Stimulated activated memory B cell treated with anti-CD40 and anti-IgM and Interleukin-4, amounts not matched to agents 10 μg/mL and 1 μg/mL and 100 μg/mL, for 72 hours (primary cell): ENCODE results near the gene ADAM29.
"Not testable (repeated sequence)": the region's sequence is repeated elsewhere in the genome, so short reads cannot be mapped to it uniquely, and the experiment has no call there.

Experiments used
- ATAC-seq: fragments of 150-1000 bp; cut with Tn5 transposase; 2 replicates; pipeline ENCODE4 v1.10.0; 2021
- H3K27ac Mint-ChIP-seq: one replicate; pipeline ENCODE4 v1.8.0; 2022; ENCODE audit warnings: mild to moderate bottlenecking, mixed read lengths
- H3K27me3 Mint-ChIP-seq: one replicate; pipeline ENCODE4 v1.8.0; 2022; ENCODE audit warnings: mixed read lengths
- H3K36me3 Mint-ChIP-seq: one replicate; pipeline ENCODE4 v1.8.0; 2022; ENCODE audit warnings: mixed read lengths
- H3K4me1 Mint-ChIP-seq: one replicate; pipeline ENCODE4 v1.8.0; 2022; ENCODE audit warnings: mixed read lengths
- H3K4me3 Mint-ChIP-seq: one replicate; pipeline ENCODE4 v1.8.0; 2022; ENCODE audit warnings: mild to moderate bottlenecking, moderate library complexity, mixed read lengths
- H3K9me3 Mint-ChIP-seq: one replicate; pipeline ENCODE4 v1.8.0; 2022; ENCODE audit warnings: mixed read lengths

ADAM29 gene

DNA sequence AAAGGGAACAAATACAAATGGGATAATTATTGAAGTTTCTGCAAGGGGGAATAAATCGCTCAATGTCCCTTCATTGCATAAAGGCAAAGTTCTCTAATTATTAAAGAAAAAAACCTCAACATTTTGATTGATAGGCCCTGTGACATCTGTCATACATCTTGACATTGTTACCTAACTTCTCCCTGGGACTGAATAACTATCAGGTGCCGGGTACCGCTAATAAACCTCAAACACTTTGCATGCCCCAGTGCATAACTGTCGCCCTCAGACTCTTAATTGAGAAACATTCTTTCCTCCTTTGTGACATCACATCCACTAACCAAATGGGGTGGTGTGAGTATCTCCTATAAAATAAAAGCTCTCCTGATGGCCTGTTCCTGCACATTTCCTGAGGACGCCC is at the start of gene ADAM29:
ADAM29 (plus strand) TSS at position 301 of the 400 bp plus-strand sequence. CDS start 57,168 bp downstream, outside the sequence.
- no peak within 1 kb of the TSS for H3K4me3 Mint-ChIP-seq
- H3K4me1 Mint-ChIP-seq: peaks cover 7% of the 10 kb centered on the region
- H3K9me3 Mint-ChIP-seq: peaks cover 6% of the 10 kb centered on the region
- H3K27me3 Mint-ChIP-seq: no peaks in the 10 kb centered on the region
- peaks cover 5% of the 10 kb centered on the region for H3K36me3 Mint-ChIP-seq
- H3K27ac Mint-ChIP-seq: no peak within 1 kb of the TSS
- no peak for ATAC-seq

GRCh38 chr4:174869339-174869738 is 48.8 kb upstream of the ADAM29 start:
- peaks cover 5% of the 10 kb centered on the region for H3K4me1 Mint-ChIP-seq
- no peak for ATAC-seq
- H3K27ac Mint-ChIP-seq: no peak overlapping the region
- peaks cover 7% of the 10 kb centered on the region for H3K9me3 Mint-ChIP-seq
- no peak overlapping the region for H3K4me3 Mint-ChIP-seq
- H3K27me3 Mint-ChIP-seq: no peaks in the 10 kb centered on the region
- H3K36me3 Mint-ChIP-seq: peaks cover 6% of the 10 kb centered on the region

GRCh38 chr4:174870311-174870710 is 47.8 kb upstream of the ADAM29 start:
- Mint-ChIP-seq H3K27ac (no peak overlapping the region), H3K27me3 (no peaks in the 10 kb centered on the region), H3K9me3 (peaks cover 3% of the 10 kb centered on the region), H3K4me3 (no peak overlapping the region), H3K36me3 (peaks cover 6% of the 10 kb centered on the region), H3K4me1 (peaks cover 12% of the 10 kb centered on the region)
- ATAC-seq: no peak

- Mint-ChIP-seq H3K4me1 (peaks cover 12% of the 10 kb centered on the region), H3K36me3 (peaks cover 6% of the 10 kb centered on the region), H3K27ac (no peak overlapping the region)
These were observed 46.8 kb upstream of the ADAM29 start for GRCh38 chr4:174871407-174871806.

GRCh38 chr4:174873146-174873545 is 45.0 kb upstream of the ADAM29 start:
- H3K4me3 Mint-ChIP-seq, H3K27me3 Mint-ChIP-seq, ATAC-seq, H3K36me3 Mint-ChIP-seq, H3K27ac Mint-ChIP-seq, H3K9me3 Mint-ChIP-seq: not testable (repeated sequence)
- H3K4me1 Mint-ChIP-seq: peaks cover 12% of the 10 kb centered on the region

More at GRCh38 chr4:174871407-174871806, 46.8 kb upstream of the ADAM29 start:
- peaks cover 3% of the 10 kb centered on the region for H3K9me3 Mint-ChIP-seq
- H3K4me3 Mint-ChIP-seq: no peak overlapping the region
- ATAC-seq: no peak
- no peaks in the 10 kb centered on the region for H3K27me3 Mint-ChIP-seq

DNA sequence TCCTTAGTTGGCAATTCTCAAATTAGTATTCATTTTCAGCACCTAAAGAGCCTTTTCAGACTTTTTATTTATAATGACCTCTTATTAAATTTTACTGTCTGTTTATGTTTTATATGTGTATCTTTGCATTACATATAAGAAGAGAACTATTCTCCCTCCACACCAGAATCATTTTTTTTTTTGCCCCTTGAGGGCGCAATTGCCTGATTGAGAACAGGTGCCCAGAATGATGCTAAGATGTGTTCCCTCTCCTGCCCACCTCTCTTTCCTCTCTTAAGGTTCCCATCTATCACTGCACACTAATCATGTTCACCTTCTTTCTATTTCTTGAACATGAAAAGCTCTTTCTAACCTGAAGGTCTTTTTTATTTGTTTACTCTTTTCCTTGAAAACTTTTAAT is 44.2 kb upstream of the ADAM29 start:
- no peaks in the 10 kb centered on the region for H3K27me3 Mint-ChIP-seq
- ATAC-seq: no peak
- H3K4me1 Mint-ChIP-seq: peaks cover 12% of the 10 kb centered on the region
- no peaks in the 10 kb centered on the region for H3K36me3 Mint-ChIP-seq
- H3K4me3 Mint-ChIP-seq: no peak overlapping the region
- peak overlapping the region; percentile 81 for H3K27ac Mint-ChIP-seq
- no peaks in the 10 kb centered on the region for H3K9me3 Mint-ChIP-seq

DNA sequence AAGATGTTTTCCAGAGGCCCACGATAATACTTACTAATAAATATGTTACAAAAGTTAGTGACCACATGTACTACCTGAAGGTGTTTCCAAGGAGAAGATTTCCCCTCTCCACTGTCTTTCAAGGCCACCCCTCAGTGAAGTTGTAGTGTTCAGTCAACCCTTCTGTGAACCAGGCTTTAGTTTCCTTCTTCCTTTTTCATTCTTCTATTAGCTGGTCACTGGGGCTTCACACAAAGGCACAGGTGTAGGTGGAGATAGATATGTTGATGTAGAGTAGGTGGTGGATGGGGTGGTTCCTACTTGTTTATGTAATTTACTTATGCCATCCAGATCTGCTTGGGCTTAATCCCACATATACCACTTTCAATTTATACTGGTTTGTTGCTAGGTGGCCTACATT is 43.3 kb upstream of the ADAM29 start:
- peaks cover 12% of the 10 kb centered on the region for H3K4me1 Mint-ChIP-seq
- no peaks in the 10 kb centered on the region for H3K27me3 Mint-ChIP-seq
- H3K4me3 Mint-ChIP-seq: no peak overlapping the region
- no peaks in the 10 kb centered on the region for H3K9me3 Mint-ChIP-seq
- ATAC-seq: no peak
- peak overlapping the region; percentile 81 for H3K27ac Mint-ChIP-seq
- no peaks in the 10 kb centered on the region for H3K36me3 Mint-ChIP-seq

DNA sequence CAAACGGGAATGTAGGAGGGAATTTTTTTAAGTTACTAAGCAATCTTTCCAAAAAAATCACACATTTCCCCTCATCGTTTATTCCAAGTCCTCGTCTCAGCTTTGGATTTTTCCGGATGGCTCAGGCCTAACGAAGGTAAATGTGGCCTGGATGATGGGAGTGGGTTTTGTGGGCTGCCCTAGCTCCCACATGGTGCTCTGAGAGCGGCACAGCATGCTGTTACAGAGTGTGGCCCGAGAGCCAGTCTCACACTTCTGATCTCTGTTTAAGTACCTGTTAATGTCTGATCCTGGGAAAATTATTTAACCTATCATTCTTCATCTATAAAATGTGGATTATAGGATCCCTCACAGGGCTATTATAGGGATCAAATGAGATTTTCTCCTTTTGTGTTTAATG is 38.2 kb upstream of the ADAM29 start:
- H3K9me3 Mint-ChIP-seq: no peaks in the 10 kb centered on the region
- H3K27ac Mint-ChIP-seq: no peak overlapping the region
- no peak for ATAC-seq
- H3K27me3 Mint-ChIP-seq: no peaks in the 10 kb centered on the region
- peaks cover 3% of the 10 kb centered on the region for H3K4me1 Mint-ChIP-seq
- H3K4me3 Mint-ChIP-seq: no peak overlapping the region
- no peaks in the 10 kb centered on the region for H3K36me3 Mint-ChIP-seq

GRCh38 chr4:174882317-174882992 is 35.7 kb upstream of the ADAM29 start:
- no peak for ATAC-seq
- Mint-ChIP-seq H3K4me1 (peaks cover 6% of the 10 kb centered on the region), H3K9me3 (no peaks in the 10 kb centered on the region), H3K27me3 (no peaks in the 10 kb centered on the region), H3K4me3 (no peak overlapping the region), H3K36me3 (no peaks in the 10 kb centered on the region), H3K27ac (no peak overlapping the region)

GRCh38 chr4:174907508-174907907 is 10.7 kb upstream of the ADAM29 start:
- no peak for ATAC-seq
- peaks cover 8% of the 10 kb centered on the region for H3K4me1 Mint-ChIP-seq
- no peaks in the 10 kb centered on the region for H3K27me3 Mint-ChIP-seq
- no peak overlapping the region for H3K27ac Mint-ChIP-seq
- no peak overlapping the region for H3K4me3 Mint-ChIP-seq
- H3K9me3 Mint-ChIP-seq: peaks cover 15% of the 10 kb centered on the region
- peaks cover 8% of the 10 kb centered on the region for H3K36me3 Mint-ChIP-seq

- Mint-ChIP-seq H3K4me3 (no peak overlapping the region), H3K27me3 (no peaks in the 10 kb centered on the region), H3K36me3 (peaks cover 13% of the 10 kb centered on the region), H3K4me1 (peaks cover 8% of the 10 kb centered on the region), H3K27ac (peak overlapping the region; percentile 56), H3K9me3 (peaks cover 18% of the 10 kb centered on the region)
- ATAC-seq: no peak
These were observed 7.9 kb upstream of the ADAM29 start for GRCh38 chr4:174910271-174910670.

GRCh38 chr4:174912919-174913543 is 5.1 kb upstream of the ADAM29 start:
- no peak for ATAC-seq
- Mint-ChIP-seq H3K27ac (no peak overlapping the region), H3K4me3 (no peak overlapping the region), H3K27me3 (no peaks in the 10 kb centered on the region), H3K36me3 (peaks cover 13% of the 10 kb centered on the region), H3K9me3 (peaks cover 11% of the 10 kb centered on the region), H3K4me1 (peaks cover 8% of the 10 kb centered on the region)

GRCh38 chr4:174919886-174920423 is 1.8 kb downstream of the ADAM29 start:
- no peaks in the 10 kb centered on the region for H3K9me3 Mint-ChIP-seq
- H3K4me3 Mint-ChIP-seq: no peak overlapping the region
- no peaks in the 10 kb centered on the region for H3K36me3 Mint-ChIP-seq
- peaks cover 7% of the 10 kb centered on the region for H3K4me1 Mint-ChIP-seq
- H3K27me3 Mint-ChIP-seq: no peaks in the 10 kb centered on the region
- no peak for ATAC-seq
- peak overlapping the region; percentile 31 for H3K27ac Mint-ChIP-seq

GRCh38 chr4:174926958-174927357 is 8.8 kb downstream of the ADAM29 start:
- peak overlapping the region; percentile 85 for H3K27ac Mint-ChIP-seq
- H3K27me3 Mint-ChIP-seq: no peaks in the 10 kb centered on the region
- peaks cover 2% of the 10 kb centered on the region for H3K9me3 Mint-ChIP-seq
- no peak for ATAC-seq
- H3K4me3 Mint-ChIP-seq: no peak overlapping the region
- peaks cover 36% of the 10 kb centered on the region for H3K4me1 Mint-ChIP-seq
- no peaks in the 10 kb centered on the region for H3K36me3 Mint-ChIP-seq

- ATAC-seq: peak; percentile 90
- Mint-ChIP-seq H3K4me3 (peak overlapping the region; percentile 34), H3K9me3 (peaks cover 2% of the 10 kb centered on the region)
These were observed 10.0 kb downstream of the ADAM29 start for GRCh38 chr4:174928174-174928573.

More at GRCh38 chr4:174928174-174928573, 10.0 kb downstream of the ADAM29 start:
- H3K27me3 Mint-ChIP-seq: no peaks in the 10 kb centered on the region
- H3K4me1 Mint-ChIP-seq: peaks cover 43% of the 10 kb centered on the region
- no peaks in the 10 kb centered on the region for H3K36me3 Mint-ChIP-seq
- H3K27ac Mint-ChIP-seq: peak overlapping the region; percentile 85
